H1 (cell line): ENCODE results near the gene GBX1. TPM values are rescaled to one million over a fixed set of nuclear protein-coding genes. Genes with fewer than 3 reads are reported as not detected.

Source experiments
- CTCF ChIA-PET: fragments of 300-600 bp; sonication (Branson Sonifier 250); formaldehyde crosslinking; loops from one replicate; lab custom pipeline; 2021; ENCODE audit not compliant: partially characterized antibody; lab: Charles Lee
- POLR2A ChIA-PET: fragments of 300-600 bp; sonication (Branson Sonifier 250); formaldehyde crosslinking; loops from one replicate; lab custom pipeline; 2021; ENCODE audit warnings: inconsistent platforms; ENCODE audit not compliant: partially characterized antibody; lab: Charles Lee
- DNase-seq, 2 experiments: peaks; one replicate each; pipeline versions ENCODE4 v3.0.0 to v3.0.0-alpha.2; 2010 to 2022; ENCODE audit warnings: low spot score in 2 of 2, low read depth in 1 of 2, mixed read lengths in 1 of 2
- FAIRE-seq: peaks from 2 replicates; lab custom pipeline; 2011; peaks lifted over from hg19 to GRCh38; lab: Jason Lieb, UNC
- H2AFZ ChIP-seq: 2 replicates; pipeline ENCODE4 v1.8.1; 2012; ENCODE audit warnings: low read length, inconsistent platforms
- H2AK5ac ChIP-seq: 2 replicates; pipeline ENCODE4 v1.6.1; 2013; ENCODE audit warnings: low read depth, low read length
- H2BK120ac ChIP-seq: replicated peaks from 2 replicates; pipeline ENCODE3; 2013; ENCODE audit warnings: low read depth, low read length, inconsistent platforms
- H2BK12ac ChIP-seq: 2 replicates; pipeline ENCODE4 v1.6.1; 2013; ENCODE audit warnings: low read depth, low read length
- H2BK15ac ChIP-seq: 2 replicates; pipeline ENCODE4 v1.6.1; 2013; ENCODE audit warnings: low read length
- H2BK20ac ChIP-seq: 2 replicates; pipeline ENCODE4 v1.6.1; 2013; ENCODE audit warnings: low read length
- H2BK5ac ChIP-seq: 2 replicates; pipeline ENCODE4 v1.6.1; 2013; ENCODE audit warnings: low read depth, low read length
- H3K14ac ChIP-seq: 2 replicates; pipeline ENCODE4 v1.6.1; 2013; ENCODE audit warnings: inconsistent platforms; ENCODE audit not compliant: insufficient read length
- H3K18ac ChIP-seq: 2 replicates; pipeline ENCODE4 v1.6.1; 2013; ENCODE audit warnings: low read length; ENCODE audit errors: extremely low read depth
- H3K23ac ChIP-seq: 2 replicates; pipeline ENCODE4 v1.6.1; 2013; ENCODE audit warnings: inconsistent platforms; ENCODE audit not compliant: insufficient read length
- H3K23me2 ChIP-seq: 2 replicates; pipeline ENCODE4 v1.6.1; 2013; ENCODE audit warnings: low read depth, low read length
- H3K27ac ChIP-seq: 2 replicates; pipeline ENCODE4 v1.6.1; 2011; ENCODE audit warnings: low read depth, low read length, inconsistent platforms
- H3K27me3 ChIP-seq, 4 experiments: replicated peaks in 1 of 4; 1 replicate in 1 of 4; 2 replicates in 3 of 4; pipeline versions ENCODE4 v1.6.1 to v1.8.1; 2011 to 2013; ENCODE audit warnings: low read length in 3 of 4, mild to moderate bottlenecking in 3 of 4, inconsistent platforms in 2 of 4, mixed read lengths in 2 of 4, moderate library complexity in 1 of 4; ENCODE audit not compliant: control insufficient read depth in 3 of 4, insufficient read depth in 3 of 4; ENCODE audit errors: extremely low read depth in 1 of 4
- H3K36me3 ChIP-seq, 4 experiments: 2 replicates each; pipeline versions ENCODE4 v1.6.1 to v1.8.1; 2011 to 2013; ENCODE audit warnings: mild to moderate bottlenecking in 4 of 4, low read length in 3 of 4, moderate library complexity in 2 of 4, control low read depth in 1 of 4, inconsistent platforms in 1 of 4; ENCODE audit not compliant: insufficient read depth in 4 of 4, control insufficient read depth in 2 of 4
- H3K4ac ChIP-seq: replicated peaks from 2 replicates; pipeline ENCODE3; 2013; ENCODE audit warnings: low read length, low read depth, mixed read lengths, inconsistent platforms; ENCODE audit not compliant: insufficient read length
- H3K4me1 ChIP-seq, 4 experiments: replicated peaks in 1 of 4; 1 replicate in 1 of 4; 2 replicates in 3 of 4; pipeline versions ENCODE4 v1.6.1 to v1.8.1; 2011 to 2013; ENCODE audit warnings: low read length in 3 of 4, inconsistent platforms in 2 of 4, mixed read lengths in 1 of 4; ENCODE audit not compliant: insufficient read depth in 4 of 4, control insufficient read depth in 3 of 4
- H3K4me2 ChIP-seq, 2 experiments: 2 replicates each; pipeline versions ENCODE4 v1.6.1 to v1.8.1; 2011 to 2013; ENCODE audit warnings: low read depth in 2 of 2, low read length in 2 of 2, control low read depth in 1 of 2, inconsistent platforms in 1 of 2, mild to moderate bottlenecking in 1 of 2; ENCODE audit not compliant: insufficient read depth in 1 of 2
- H3K4me3 ChIP-seq, 4 experiments: fragments of 200-600, 300-600 bp in 1 of 4; sonication (generic), shearing (Covaris generic), sonication (Bioruptor Twin) in 1 of 4; 2 replicates each; pipeline versions ENCODE4 v1.5.1 to v1.8.1; 2011 to 2016; ENCODE audit warnings: low read length in 4 of 4, low read depth in 3 of 4, control low read depth in 2 of 4, inconsistent platforms in 2 of 4, mild to moderate bottlenecking in 2 of 4, mixed read lengths in 1 of 4, moderate library complexity in 1 of 4; ENCODE audit not compliant: insufficient read depth in 2 of 4; ENCODE audit errors: extremely low read depth in 1 of 4
- H3K56ac ChIP-seq: replicated peaks from 2 replicates; pipeline ENCODE3; 2013; ENCODE audit warnings: low read depth, mild to moderate bottlenecking, mixed read lengths, low read length, inconsistent platforms; ENCODE audit not compliant: insufficient read length
- H3K79me1 ChIP-seq: 2 replicates; pipeline ENCODE4 v1.6.1; 2013; ENCODE audit warnings: low read depth, low read length, control low read depth
- H3K79me2 ChIP-seq, 2 experiments: 2 replicates each; pipeline versions ENCODE4 v1.6.1 to v1.8.1; 2012 to 2013; ENCODE audit warnings: low read length in 2 of 2, mild to moderate bottlenecking in 2 of 2, inconsistent platforms in 1 of 2; ENCODE audit not compliant: insufficient read depth in 2 of 2, control insufficient read depth in 1 of 2
- H3K9ac ChIP-seq, 4 experiments: replicated peaks in 1 of 4; 1 replicate in 1 of 4; 2 replicates in 3 of 4; pipeline versions ENCODE4 v1.6.1 to v1.8.1; 2011 to 2013; ENCODE audit warnings: low read depth in 3 of 4, low read length in 3 of 4, control low read depth in 2 of 4, mild to moderate bottlenecking in 2 of 4, moderate library complexity in 2 of 4, inconsistent platforms in 1 of 4; ENCODE audit errors: extremely low read depth in 1 of 4
- H3K9me3 ChIP-seq, 2 experiments: 2 replicates each; pipeline versions ENCODE4 v1.6.1 to v1.8.1; 2012 to 2013; ENCODE audit warnings: mild to moderate bottlenecking in 2 of 2, moderate library complexity in 2 of 2, control low read depth in 1 of 2, inconsistent platforms in 1 of 2, low read depth in 1 of 2, low read length in 1 of 2, mixed read lengths in 1 of 2; ENCODE audit not compliant: insufficient read depth in 2 of 2
- H4K20me1 ChIP-seq, 2 experiments: replicated peaks in 1 of 2; 2 replicates each; pipeline versions ENCODE3 to v1.8.1; 2011 to 2013; ENCODE audit warnings: inconsistent platforms in 2 of 2, low read length in 2 of 2, mild to moderate bottlenecking in 1 of 2; ENCODE audit not compliant: insufficient read depth in 2 of 2, control insufficient read depth in 1 of 2
- H4K5ac ChIP-seq: 2 replicates; pipeline ENCODE4 v1.6.1; 2013; ENCODE audit warnings: low read length, low read depth, mixed read lengths, inconsistent platforms; ENCODE audit not compliant: insufficient read length
- H4K8ac ChIP-seq: 2 replicates; pipeline ENCODE4 v1.8.0; 2013; ENCODE audit warnings: mild to moderate bottlenecking, moderate library complexity, low read length, inconsistent platforms; ENCODE audit not compliant: insufficient read depth; ENCODE audit errors: extremely low read depth
- H4K91ac ChIP-seq: replicated peaks from 2 replicates; pipeline ENCODE3; 2013; ENCODE audit warnings: low read length, mixed read lengths, inconsistent platforms; ENCODE audit not compliant: insufficient read length
- CEBPB ChIP-seq: IDR thresholded peaks from 2 replicates; pipeline ENCODE4 v1.6.1; 2012; ENCODE audit warnings: low read depth, low read length
- CHD1 ChIP-seq: IDR thresholded peaks from 2 replicates; pipeline ENCODE4 v1.6.1; 2012; ENCODE audit warnings: low read depth, low read length, improper control_type of control experiment
- KDM4A ChIP-seq: IDR thresholded peaks from one replicate; pipeline ENCODE4 v1.7.1; 2012; ENCODE audit warnings: low read depth, mild to moderate bottlenecking, moderate library complexity, low read length, inconsistent platforms; ENCODE audit not compliant: severe bottlenecking
- SIX5 ChIP-seq: IDR thresholded peaks from 2 replicates; pipeline ENCODE4 v1.6.1; 2011; ENCODE audit warnings: mild to moderate bottlenecking, low read depth, low read length
- SUZ12 ChIP-seq: fragments of 200-600 bp; sonication (generic); IDR thresholded peaks from 2 replicates; pipeline ENCODE4 v1.6.1; 2012; ENCODE audit warnings: mild to moderate bottlenecking, inconsistent platforms, low read length, moderate library complexity, mixed read lengths
- TAF7 ChIP-seq: optimal IDR thresholded peaks from 2 replicates; pipeline ENCODE3; 2011; ENCODE audit warnings: low read depth, mild to moderate bottlenecking, inconsistent platforms, low read length, moderate library complexity, borderline replicate concordance
- TCF12 ChIP-seq: IDR thresholded peaks from 2 replicates; pipeline ENCODE4 v1.6.1; 2011; ENCODE audit warnings: low read depth, mild to moderate bottlenecking, low read length
- WGBS, 2 experiments: shearing (Covaris generic) in 1 of 2; methylation state at CpG; one replicate each; pipeline versions ENCODE4 v1.1.6 to v1.1.7; 2013 to 2015; ENCODE audit warnings: low lambda C conversion rate in 2 of 2, mixed read lengths in 2 of 2, inconsistent platforms in 1 of 2, low coverage in 1 of 2, missing lambda C conversion rate in 1 of 2; ENCODE audit not compliant: insufficient replicate concordance in 2 of 2, insufficient coverage in 1 of 2, insufficient read length in 1 of 2; ENCODE audit errors: extremely low coverage in 1 of 2, missing lambda C conversion rate in 1 of 2; 5-methylcytosine and 5-hydroxymethylcytosine counted together
- polyA plus RNA-seq, 7 experiments: library from polyadenylated mRNA; depleted of rRNA in 3 of 7; stranded (reverse) in 5 of 7; unstranded in 2 of 7; fragments of >200 nt in 5 of 7; fragments of 200-250 nt in 2 of 7; gene quantifications; 1 replicate in 5 of 7; 2 replicates in 1 of 7; 4 replicates in 1 of 7; pipeline versions ENCODE4 v1.2.1 to v1.2.3, GENCODE V29; 2011 to 2013; ENCODE audit warnings: missing spikeins in 2 of 7, mixed read lengths in 2 of 7
- total RNA-seq: library from RNA; stranded (reverse); fragmentation: NEBNext Ultra II Directional; extraction: Animal tissue kit (Norgen Biotek cat#: 25700); gene quantifications from 2 replicates; pipeline ENCODE4 v1.2.1, GENCODE V29; 2021

GBX1 gene
- total and polyA plus RNA-seq, 2 of the 8 experiments (the other 6 are each of a cell fraction or from before 2014, with no cell fraction given): not detected

DNA sequence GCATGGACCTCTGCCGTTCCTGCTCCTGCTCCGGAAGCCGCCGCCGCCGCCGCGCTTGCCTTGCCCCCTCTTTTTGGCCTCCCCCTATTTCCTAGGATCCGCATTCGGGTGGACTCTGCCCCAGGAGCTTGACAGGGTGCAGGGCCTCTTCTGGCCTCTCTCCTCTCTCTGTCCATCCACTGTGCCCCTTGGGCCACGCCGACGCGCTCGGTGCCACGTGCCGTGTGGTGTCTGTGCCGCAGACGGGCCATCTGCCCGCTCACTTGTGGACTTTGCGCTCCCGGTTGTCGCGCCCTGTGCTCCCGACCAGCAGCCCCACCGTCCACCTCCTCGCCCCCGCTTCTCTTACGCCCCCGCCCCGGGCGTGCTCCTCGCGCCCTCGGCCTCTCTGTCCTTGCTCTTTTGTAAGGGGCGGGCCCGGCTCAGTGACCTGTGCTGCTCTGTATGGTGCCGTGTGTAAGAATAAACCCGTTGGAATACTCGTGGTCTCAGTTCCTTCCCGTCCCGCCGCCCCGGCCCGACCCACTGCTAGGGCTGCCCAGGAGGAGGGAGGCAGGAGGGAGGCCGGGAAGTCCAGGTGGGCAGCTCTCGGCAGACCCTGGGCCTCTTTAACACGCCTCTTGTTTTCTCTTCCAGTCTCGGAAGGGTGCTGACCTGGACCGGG, 44.2 kb downstream of the GBX1 start:
- Histone ChIP-seq H4K8ac (peak overlapping the region; percentile 65; the same call in 1 of the 2 replicates), H2AK5ac (no peak overlapping the region), H3K56ac (no peak overlapping the region), H3K79me1 (no peaks in the 10 kb centered on the region), H4K91ac (no peak overlapping the region), H3K4me1 (peaks cover 0 to 23% (median 7%) of the 10 kb centered on the region in 4 experiments; a peak in 6 of 7 replicates), H3K4ac (no peak overlapping the region), H3K23ac (no peak overlapping the region), H3K9me3 (no peaks in the 10 kb centered on the region), H2BK20ac (no peak overlapping the region), H3K4me2 (no peak overlapping the region), H2BK12ac (no peak overlapping the region), H3K18ac (no peak overlapping the region), H3K9ac (no peak overlapping the region), H4K5ac (no peak overlapping the region), H2BK120ac (no peak overlapping the region), H3K27ac (no peak overlapping the region), H3K36me3 (peaks cover 0 to 30% (median 4%) of the 10 kb centered on the region in 4 experiments; a peak in 3 of 8 replicates), H2AFZ (no peak overlapping the region), H3K27me3 (peaks cover 0 to 13% (median 4%) of the 10 kb centered on the region in 4 experiments; a peak in 5 of 7 replicates), H2BK15ac (no peak overlapping the region), H3K14ac (no peak overlapping the region), H3K4me3 (no peak overlapping the region), H2BK5ac (no peak overlapping the region), H3K23me2 (peaks cover 5% of the 10 kb centered on the region; the same call in 1 of the 2 replicates), H4K20me1 (peaks cover 8 to 40% of the 10 kb centered on the region in 2 experiments), H3K79me2 (no peaks in the 10 kb centered on the region)
- DNase-seq (no peak), FAIRE-seq (no peak)
- ChIA-PET CTCF (interaction anchor here (0.6 to 11.7 kb wide), 38 partner anchors 8 to 245 kb away, joined by 3 to 197 read pairs (median 4); partner anchors contain the start of genes ABCF2 and GBX1), POLR2A (interaction anchor here (0.9 to 2.0 kb wide), 3 partner anchors 8 to 16 kb away, joined by 3 to 7 read pairs (median 4); no protein-coding TSS in a partner anchor)
- 90% methylated on average over 30 of the region's 50 CpGs; no CpG with 5 or more reads in 1 of the 2 experiments for WGBS, 2 experiments
- TF ChIP-seq KDM4A (no peak), SUZ12 (no peak), CHD1 (no peak), CEBPB (no peak), TCF12 (no peak), SIX5 (no peak), TAF7 (no peak)
